ES-I3 (cell line): Measurements from ENCODE around the gene CACNA2D4.
"Not testable (repeated sequence)": the region's sequence is repeated elsewhere in the genome, so short reads cannot be mapped to it uniquely, and the experiment has no call there.

Experiments
- H3K36me3 ChIP-seq: 2 replicates; pipeline ENCODE4 v1.6.1; 2013; ENCODE audit warnings: mild to moderate bottlenecking, low read length, control low read depth, moderate library complexity; ENCODE audit not compliant: insufficient read depth
- H3K4me1 ChIP-seq: 2 replicates; pipeline ENCODE4 v1.6.1; 2013; ENCODE audit warnings: mild to moderate bottlenecking, control low read depth, low read length; ENCODE audit not compliant: insufficient read depth
- H3K9ac ChIP-seq: 2 replicates; pipeline ENCODE4 v1.6.1; 2013; ENCODE audit warnings: low read depth, mild to moderate bottlenecking, low read length, moderate library complexity
- H3K9me3 ChIP-seq: 2 replicates; pipeline ENCODE4 v1.6.1; 2013; ENCODE audit warnings: mild to moderate bottlenecking, low read length, moderate library complexity; ENCODE audit not compliant: control insufficient read depth, insufficient read depth

Gene CACNA2D4

GRCh38 chr12:1819050-1819449 lies 99.4 kb downstream of the CACNA2D4 start:
- Histone ChIP-seq H3K36me3 (no peaks in the 10 kb centered on the region), H3K4me1 (no peaks in the 10 kb centered on the region), H3K9ac (no peak overlapping the region), H3K9me3 (no peaks in the 10 kb centered on the region; the same call in 1 of the 2 replicates)

- not testable (repeated sequence) for H3K36me3 ChIP-seq, H3K4me1 ChIP-seq, H3K9me3 ChIP-seq, H3K9ac ChIP-seq
These were observed 100.5 kb downstream of the CACNA2D4 start for GRCh38 chr12:1817928-1818327.

DNA sequence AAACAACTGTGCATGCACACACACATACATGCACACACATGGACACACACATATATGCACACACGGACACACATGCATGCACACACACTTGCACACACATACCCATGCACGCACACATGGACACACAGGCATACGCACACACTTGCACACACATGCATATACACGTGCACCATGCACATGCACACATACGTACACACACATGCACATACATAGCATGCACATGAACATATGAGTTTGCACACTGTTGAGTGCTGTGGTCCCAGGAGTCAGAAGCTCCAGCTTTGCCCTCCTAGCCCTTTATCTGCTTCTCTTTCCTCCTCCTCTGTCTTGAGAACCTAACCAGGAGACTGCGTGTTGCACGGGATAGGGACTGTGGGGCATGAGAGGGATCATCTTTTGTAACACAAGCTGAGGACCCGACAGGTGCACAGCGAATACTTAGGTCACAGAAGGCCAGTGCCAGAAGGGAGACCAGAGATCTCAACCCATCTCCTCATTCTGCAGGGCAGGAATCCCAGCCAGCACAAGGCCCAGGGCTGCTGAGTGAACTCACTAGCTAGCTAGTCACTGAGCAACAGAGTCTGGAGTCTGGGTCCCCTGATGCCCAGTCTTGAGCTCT lies 101.6 kb downstream of the CACNA2D4 start:
- Histone ChIP-seq H3K9me3 (no peaks in the 10 kb centered on the region; the same call in 1 of the 2 replicates), H3K36me3 (no peaks in the 10 kb centered on the region), H3K4me1 (no peaks in the 10 kb centered on the region), H3K9ac (no peak overlapping the region)

DNA sequence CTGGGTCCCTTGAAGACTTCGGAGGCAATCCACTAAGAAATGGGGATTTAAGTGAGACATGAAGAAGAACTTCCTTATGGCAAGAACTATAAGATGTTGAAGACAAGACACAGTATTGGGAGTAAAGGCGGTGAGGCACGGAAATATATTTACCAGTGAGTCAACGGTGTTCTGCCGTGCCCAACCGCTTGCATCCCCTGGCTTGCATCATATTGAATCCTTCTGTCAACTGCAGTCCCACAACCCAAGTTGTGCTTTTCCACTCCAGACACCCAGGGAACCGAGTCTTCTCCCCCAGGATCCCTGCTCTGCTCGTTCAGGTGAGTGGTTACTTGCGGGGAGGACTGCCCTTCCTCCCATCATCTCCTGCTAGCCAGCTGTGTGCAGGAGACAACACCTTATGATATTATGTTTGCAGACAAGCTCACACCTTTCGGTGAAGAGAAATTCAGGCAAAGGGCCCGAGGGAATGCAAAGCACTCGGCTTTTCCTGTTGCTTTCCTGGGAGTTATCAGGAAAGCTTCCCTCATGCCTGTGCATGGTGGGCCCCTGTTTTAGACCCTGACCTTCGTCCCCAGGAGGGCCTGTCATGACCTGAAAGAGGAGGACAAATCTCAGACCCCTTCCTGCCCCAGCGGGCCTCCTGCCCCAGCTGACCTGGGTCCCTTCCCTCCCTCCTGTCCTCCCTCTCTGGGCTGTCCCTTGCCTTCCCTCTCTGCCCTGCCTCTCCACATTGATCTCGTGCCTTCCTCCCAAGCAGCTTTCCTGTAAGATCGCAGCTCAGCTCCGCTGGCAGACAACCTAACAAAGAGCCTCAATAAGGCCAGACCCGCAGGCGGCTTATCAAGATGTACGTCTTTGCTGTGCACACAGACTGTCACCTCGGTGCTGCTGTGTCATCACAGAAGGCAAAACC lies 102.4 kb downstream of the CACNA2D4 start:
- Histone ChIP-seq H3K4me1 (no peaks in the 10 kb centered on the region), H3K9me3 (no peaks in the 10 kb centered on the region; the same call in 1 of the 2 replicates), H3K9ac (no peak overlapping the region), H3K36me3 (no peaks in the 10 kb centered on the region)

GRCh38 chr12:1815108-1815507 lies 103.3 kb downstream of the CACNA2D4 start:
- Histone ChIP-seq H3K4me1 (no peaks in the 10 kb centered on the region), H3K9ac (no peak overlapping the region), H3K9me3 (no peaks in the 10 kb centered on the region; the same call in 1 of the 2 replicates), H3K36me3 (no peaks in the 10 kb centered on the region)

- no peaks in the 10 kb centered on the region for H3K4me1 ChIP-seq
- no peak overlapping the region for H3K9ac ChIP-seq
These were observed 104.2 kb downstream of the CACNA2D4 start for GRCh38 chr12:1814266-1814665.

GRCh38 chr12:1812650-1813302 lies 105.7 kb downstream of the CACNA2D4 start:
- Histone ChIP-seq H3K36me3 (no peaks in the 10 kb centered on the region), H3K9ac (no peak overlapping the region), H3K4me1 (no peaks in the 10 kb centered on the region), H3K9me3 (no peaks in the 10 kb centered on the region; the same call in 1 of the 2 replicates)

More at GRCh38 chr12:1814266-1814665, 104.2 kb downstream of the CACNA2D4 start:
- no peaks in the 10 kb centered on the region; the same call in 1 of the 2 replicates for H3K9me3 ChIP-seq
- H3K36me3 ChIP-seq, result no peaks in the 10 kb centered on the region

GRCh38 chr12:1811948-1812291 lies 106.5 kb downstream of the CACNA2D4 start:
- H3K9ac ChIP-seq, result no peak overlapping the region
- H3K9me3 ChIP-seq, result no peaks in the 10 kb centered on the region; the same call in 1 of the 2 replicates
- H3K4me1 ChIP-seq, result no peaks in the 10 kb centered on the region
- H3K36me3 ChIP-seq, result no peaks in the 10 kb centered on the region

- no peak overlapping the region for H3K9ac ChIP-seq
These were observed 107.0 kb downstream of the CACNA2D4 start for GRCh38 chr12:1811281-1811947.

GRCh38 chr12:1810931-1811280 lies 107.5 kb downstream of the CACNA2D4 start:
- Histone ChIP-seq H3K9me3 (no peaks in the 10 kb centered on the region), H3K4me1 (no peaks in the 10 kb centered on the region), H3K36me3 (no peaks in the 10 kb centered on the region), H3K9ac (no peak overlapping the region)

More at GRCh38 chr12:1811281-1811947, 107.0 kb downstream of the CACNA2D4 start:
- Histone ChIP-seq H3K4me1 (no peaks in the 10 kb centered on the region), H3K9me3 (no peaks in the 10 kb centered on the region), H3K36me3 (no peaks in the 10 kb centered on the region)

GRCh38 chr12:1810201-1810930 lies 108.1 kb downstream of the CACNA2D4 start:
- Histone ChIP-seq H3K9ac (no peak overlapping the region), H3K9me3 (no peaks in the 10 kb centered on the region), H3K36me3 (no peaks in the 10 kb centered on the region), H3K4me1 (no peaks in the 10 kb centered on the region)

DNA sequence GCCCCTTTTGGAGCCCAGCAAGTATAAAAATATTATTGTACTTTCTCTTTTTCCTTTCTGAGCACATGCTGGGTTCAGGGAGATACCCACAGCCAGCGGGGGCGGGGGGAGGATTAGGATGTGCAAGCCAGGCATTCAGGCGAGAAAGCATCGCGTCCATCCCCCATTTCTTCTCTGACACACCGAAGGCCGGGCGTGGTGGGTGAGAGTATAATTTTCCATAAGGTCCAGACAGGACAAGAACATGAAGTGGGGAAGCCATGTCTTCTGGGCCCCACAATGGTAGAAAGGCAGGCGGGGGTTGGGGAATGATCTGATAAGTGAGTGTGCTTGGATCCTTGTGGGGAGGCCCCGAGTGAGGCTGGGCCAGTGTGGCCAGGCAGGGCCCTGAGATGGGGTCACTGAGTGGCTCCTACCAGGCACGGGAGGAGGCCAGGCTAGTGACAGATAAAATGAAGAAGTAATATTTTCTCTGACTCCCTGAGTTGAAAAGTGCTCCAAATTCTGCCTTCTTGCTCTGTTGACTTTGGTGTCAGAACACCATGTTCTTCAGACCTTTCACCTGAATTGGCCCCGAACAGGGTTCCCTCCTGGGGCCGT lies 108.8 kb downstream of the CACNA2D4 start:
- Histone ChIP-seq H3K36me3 (no peaks in the 10 kb centered on the region), H3K4me1 (no peaks in the 10 kb centered on the region), H3K9ac (no peak overlapping the region), H3K9me3 (no peaks in the 10 kb centered on the region)

- Histone ChIP-seq H3K9ac (no peak overlapping the region), H3K4me1 (no peaks in the 10 kb centered on the region), H3K9me3 (no peaks in the 10 kb centered on the region)
These were observed 109.5 kb downstream of the CACNA2D4 start for GRCh38 chr12:1808798-1809480.

More at GRCh38 chr12:1808798-1809480, 109.5 kb downstream of the CACNA2D4 start:
- no peaks in the 10 kb centered on the region for H3K36me3 ChIP-seq
